IPS-18a (cell line): ENCODE results near the gene CACNA1D.
"Not testable (repeated sequence)": the region's sequence is repeated elsewhere in the genome, so short reads cannot be mapped to it uniquely, and the experiment has no call there.

Source experiments
- H3K27ac ChIP-seq: one replicate; pipeline ENCODE4 v1.5.1; 2013; ENCODE audit warnings: low read length
- H3K27me3 ChIP-seq: one replicate; pipeline ENCODE4 v1.6.1; 2013; ENCODE audit warnings: mild to moderate bottlenecking, low read length; ENCODE audit not compliant: control insufficient read depth, insufficient read depth
- H3K36me3 ChIP-seq: one replicate; pipeline ENCODE4 v1.6.1; 2013; ENCODE audit warnings: low read depth, low read length; ENCODE audit not compliant: control insufficient read depth
- H3K4me1 ChIP-seq: one replicate; pipeline ENCODE4 v1.6.1; 2013; ENCODE audit warnings: low read depth, low read length; ENCODE audit not compliant: control insufficient read depth
- H3K4me3 ChIP-seq: one replicate; pipeline ENCODE4 v1.5.1; 2013; ENCODE audit warnings: low read length
- H3K9ac ChIP-seq: one replicate; pipeline ENCODE4 v1.6.1; 2013; ENCODE audit warnings: mild to moderate bottlenecking, low read length, moderate library complexity
- H3K9me3 ChIP-seq: one replicate; pipeline ENCODE4 v1.6.1; 2013; ENCODE audit warnings: low read depth, low read length; ENCODE audit not compliant: control insufficient read depth

Gene CACNA1D

DNA sequence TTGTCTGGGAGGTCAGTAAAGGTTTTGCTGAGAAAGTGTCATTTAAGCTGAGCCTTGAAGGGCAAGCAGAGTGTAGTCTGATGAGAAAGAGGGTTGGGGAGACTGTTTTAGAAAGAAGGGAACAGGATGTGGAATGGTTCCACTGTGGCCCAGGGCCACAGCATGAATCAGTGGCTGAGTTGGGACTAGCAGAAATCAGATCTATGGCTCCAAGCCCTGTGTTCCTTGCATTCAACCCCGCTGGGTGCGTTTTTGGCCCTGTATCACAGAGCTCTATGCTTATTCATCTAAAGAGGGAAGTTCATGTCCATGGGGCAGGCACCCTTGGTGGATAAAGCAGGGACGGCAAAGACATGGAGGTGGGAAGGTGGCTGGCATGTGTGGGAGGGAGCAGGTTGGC is 151.3 kb downstream of the CACNA1D start:
- H3K27ac ChIP-seq = no peak overlapping the region
- no peaks in the 10 kb centered on the region for H3K27me3 ChIP-seq

GRCh38 chr3:53646723-53647122 is 152.3 kb downstream of the CACNA1D start:
- H3K4me3 ChIP-seq = no peak overlapping the region
- no peaks in the 10 kb centered on the region for H3K4me1 ChIP-seq
- no peaks in the 10 kb centered on the region for H3K9me3 ChIP-seq
- no peaks in the 10 kb centered on the region for H3K36me3 ChIP-seq
- H3K9ac ChIP-seq = no peak overlapping the region
- H3K27me3 ChIP-seq = no peaks in the 10 kb centered on the region
- H3K27ac ChIP-seq = no peak overlapping the region

More for the DNA sequence above, 151.3 kb downstream of the CACNA1D start:
- no peaks in the 10 kb centered on the region for H3K9me3 ChIP-seq
- H3K36me3 ChIP-seq = no peaks in the 10 kb centered on the region
- H3K9ac ChIP-seq = no peak overlapping the region
- no peaks in the 10 kb centered on the region for H3K4me1 ChIP-seq
- H3K4me3 ChIP-seq = no peak overlapping the region

DNA sequence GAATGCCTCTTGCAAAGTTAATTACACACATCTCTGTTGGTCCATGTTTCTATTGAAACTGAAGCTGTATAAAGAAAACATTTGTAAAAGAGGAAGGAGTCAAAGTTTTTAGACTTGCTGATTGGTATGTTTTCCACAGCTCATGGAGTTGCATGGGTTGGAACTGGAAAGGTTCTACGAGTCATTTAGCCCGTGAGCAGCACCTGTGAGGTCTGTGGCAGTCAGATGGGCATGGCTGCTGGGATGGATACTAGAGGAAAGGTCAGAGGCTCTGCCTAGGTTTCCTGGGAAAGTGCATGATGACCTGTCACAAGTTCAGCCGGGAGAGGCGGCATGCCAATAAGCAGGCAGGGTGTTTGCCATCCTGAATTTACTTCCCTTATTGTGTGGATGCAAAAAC is 155.4 kb downstream of the CACNA1D start:
- Histone ChIP-seq H3K27ac (no peak overlapping the region), H3K27me3 (no peaks in the 10 kb centered on the region), H3K9ac (no peak overlapping the region), H3K36me3 (no peaks in the 10 kb centered on the region), H3K4me1 (no peaks in the 10 kb centered on the region), H3K4me3 (no peak overlapping the region), H3K9me3 (peaks cover 5% of the 10 kb centered on the region)

DNA sequence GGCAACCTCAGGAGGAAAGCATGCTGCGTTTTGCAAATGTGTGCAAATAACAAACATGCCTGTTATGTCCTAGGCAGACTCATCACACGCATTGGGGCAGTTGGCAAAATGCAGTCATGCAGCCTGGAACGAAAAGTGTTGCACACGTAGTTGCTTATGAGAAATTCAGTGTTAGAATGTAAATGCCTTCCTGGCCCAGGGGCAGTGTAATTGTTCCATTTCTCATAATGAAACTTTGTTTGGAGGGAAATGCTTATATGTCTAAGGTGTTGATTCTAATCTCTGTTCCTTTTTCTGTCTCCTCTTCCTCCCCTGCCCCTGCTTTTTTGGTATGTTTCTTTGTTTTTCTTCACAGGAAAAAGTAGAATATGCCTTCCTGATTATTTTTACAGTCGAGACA is 156.0 kb downstream of the CACNA1D start:
- H3K36me3 ChIP-seq = no peaks in the 10 kb centered on the region
- H3K4me3 ChIP-seq = no peak overlapping the region
- H3K27me3 ChIP-seq = no peaks in the 10 kb centered on the region
- H3K9me3 ChIP-seq = peaks cover 5% of the 10 kb centered on the region
- H3K4me1 ChIP-seq = no peaks in the 10 kb centered on the region
- no peak overlapping the region for H3K27ac ChIP-seq
- no peak overlapping the region for H3K9ac ChIP-seq

GRCh38 chr3:53650928-53651661 is 156.7 kb downstream of the CACNA1D start:
- Histone ChIP-seq H3K36me3 (no peaks in the 10 kb centered on the region), H3K4me1 (no peaks in the 10 kb centered on the region), H3K9ac (no peak overlapping the region), H3K27ac (no peak overlapping the region), H3K4me3 (no peak overlapping the region), H3K9me3 (peaks cover 5% of the 10 kb centered on the region), H3K27me3 (no peaks in the 10 kb centered on the region)

DNA sequence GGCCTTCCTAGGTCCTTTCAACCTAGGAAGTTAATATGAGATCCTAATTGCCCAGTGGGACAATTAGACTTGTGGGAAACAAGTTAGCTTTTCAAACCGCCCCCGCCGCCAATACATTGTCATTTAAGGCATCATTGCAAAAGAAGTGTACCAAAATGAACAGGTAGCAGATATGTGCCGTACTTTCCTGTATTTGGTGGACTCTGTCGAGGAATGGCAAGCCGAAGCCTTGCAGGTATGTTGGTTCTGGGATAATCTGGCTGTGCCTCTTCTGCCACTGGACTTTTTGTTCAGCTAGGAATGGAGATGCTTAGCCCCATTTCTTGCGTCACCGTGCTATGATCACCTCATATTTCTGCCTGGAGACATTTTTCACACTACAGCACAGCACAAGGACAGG is 157.5 kb downstream of the CACNA1D start:
- Histone ChIP-seq H3K36me3 (no peaks in the 10 kb centered on the region), H3K4me1 (no peaks in the 10 kb centered on the region), H3K9ac (no peak overlapping the region), H3K27me3 (no peaks in the 10 kb centered on the region), H3K4me3 (no peak overlapping the region), H3K9me3 (peaks cover 5% of the 10 kb centered on the region), H3K27ac (no peak overlapping the region)

DNA sequence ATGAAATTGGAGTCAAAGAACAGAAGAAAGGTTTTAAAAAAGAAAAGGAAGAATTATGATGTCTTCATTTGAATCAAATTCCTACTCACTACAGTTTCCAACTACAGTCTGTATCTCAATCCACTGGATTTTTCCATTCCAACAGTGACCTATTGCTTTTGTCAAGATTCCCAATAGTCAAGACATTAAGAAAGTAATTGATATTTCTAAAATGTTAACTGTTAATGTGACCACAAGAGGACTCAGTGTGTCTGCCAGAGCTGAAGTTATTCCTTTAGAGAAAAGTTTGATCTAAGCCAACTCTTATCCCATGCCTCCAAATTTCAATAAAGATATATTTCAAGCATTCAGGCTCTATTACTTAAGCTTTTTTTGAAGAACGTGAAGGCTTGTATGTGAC is 163.2 kb downstream of the CACNA1D start:
- Histone ChIP-seq H3K4me3 (no peak overlapping the region), H3K9ac (no peak overlapping the region), H3K9me3 (peaks cover 5% of the 10 kb centered on the region), H3K36me3 (no peaks in the 10 kb centered on the region), H3K27me3 (no peaks in the 10 kb centered on the region), H3K4me1 (no peaks in the 10 kb centered on the region), H3K27ac (no peak overlapping the region)

DNA sequence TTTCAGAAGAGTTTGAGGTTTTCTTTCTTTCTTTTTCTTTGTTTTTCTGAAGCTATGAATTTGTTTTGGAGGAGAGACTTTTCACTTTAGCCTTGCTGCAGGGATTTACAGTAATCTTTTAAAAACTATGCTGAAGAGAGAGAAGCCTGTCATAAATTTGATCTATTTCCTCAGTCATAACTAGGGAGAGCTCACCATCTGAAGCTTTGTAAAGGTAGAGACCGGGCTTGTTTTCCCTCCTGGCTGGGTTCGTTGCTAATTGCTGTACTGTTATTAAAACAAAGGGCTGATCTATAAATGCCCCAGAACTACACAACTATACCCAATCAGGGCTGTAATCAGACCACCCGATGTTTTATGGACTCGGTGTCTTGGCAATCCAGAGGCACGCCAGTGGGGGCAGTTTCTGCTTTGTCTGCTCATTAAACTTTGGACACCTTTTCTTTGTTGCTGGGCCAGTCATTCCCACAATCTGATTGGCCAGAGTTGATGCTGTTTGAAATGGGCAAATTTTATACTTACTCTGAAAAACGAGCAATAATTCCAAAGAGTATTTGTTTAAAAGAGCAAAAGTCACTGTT is 164.3 kb downstream of the CACNA1D start:
- Histone ChIP-seq H3K4me3 (no peak overlapping the region), H3K9me3 (peaks cover 5% of the 10 kb centered on the region), H3K27ac (no peak overlapping the region), H3K9ac (no peak overlapping the region), H3K36me3 (no peaks in the 10 kb centered on the region), H3K4me1 (no peaks in the 10 kb centered on the region), H3K27me3 (no peaks in the 10 kb centered on the region)

GRCh38 chr3:53659996-53660395 is 165.6 kb downstream of the CACNA1D start:
- no peak overlapping the region for H3K27ac ChIP-seq
- no peak overlapping the region for H3K4me3 ChIP-seq
- H3K9me3 ChIP-seq = no peaks in the 10 kb centered on the region
- H3K27me3 ChIP-seq = no peaks in the 10 kb centered on the region
- no peak overlapping the region for H3K9ac ChIP-seq
- no peaks in the 10 kb centered on the region for H3K4me1 ChIP-seq
- no peaks in the 10 kb centered on the region for H3K36me3 ChIP-seq

GRCh38 chr3:53661480-53661879 is 167.1 kb downstream of the CACNA1D start:
- no peaks in the 10 kb centered on the region for H3K9me3 ChIP-seq
- H3K9ac ChIP-seq = no peak overlapping the region
- no peak overlapping the region for H3K4me3 ChIP-seq
- no peaks in the 10 kb centered on the region for H3K36me3 ChIP-seq
- no peaks in the 10 kb centered on the region for H3K4me1 ChIP-seq
- H3K27me3 ChIP-seq = no peaks in the 10 kb centered on the region
- no peak overlapping the region for H3K27ac ChIP-seq

DNA sequence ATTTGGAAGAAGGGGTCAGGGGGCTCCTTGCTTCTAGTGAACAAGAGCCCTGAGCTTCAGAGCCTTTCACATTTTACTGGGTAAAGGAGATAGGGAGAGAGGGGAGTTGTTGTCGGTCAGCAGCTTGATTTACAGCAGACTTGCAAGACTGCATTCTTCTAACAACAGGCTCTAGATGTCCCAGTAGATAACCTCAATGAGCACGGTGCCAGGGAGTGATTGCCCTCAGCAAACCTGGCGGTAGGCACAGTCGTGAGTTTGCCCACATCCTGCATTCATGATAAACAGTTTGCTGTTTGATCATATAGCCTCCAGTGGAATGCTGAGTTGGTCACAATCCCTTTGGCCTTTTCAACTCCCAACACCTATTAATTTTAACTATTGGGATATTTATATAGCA is 170.4 kb downstream of the CACNA1D start:
- H3K27ac ChIP-seq, H3K36me3 ChIP-seq, H3K4me1 ChIP-seq, H3K9ac ChIP-seq, H3K9me3 ChIP-seq, H3K27me3 ChIP-seq, H3K4me3 ChIP-seq: not testable (repeated sequence)
